NCI-H187 treated with DMSO at 0.1 percent for 48 hours (cell line): ENCODE measurements around the gene CENPN.
A peak's percentile ranks its signal among the peaks of the same experiment; 100 is the strongest.

Experiments
- DNase-seq: peaks from one replicate; lab custom pipeline; 2025; lab: John Stamatoyannopoulos, UW

CENPN gene

DNA sequence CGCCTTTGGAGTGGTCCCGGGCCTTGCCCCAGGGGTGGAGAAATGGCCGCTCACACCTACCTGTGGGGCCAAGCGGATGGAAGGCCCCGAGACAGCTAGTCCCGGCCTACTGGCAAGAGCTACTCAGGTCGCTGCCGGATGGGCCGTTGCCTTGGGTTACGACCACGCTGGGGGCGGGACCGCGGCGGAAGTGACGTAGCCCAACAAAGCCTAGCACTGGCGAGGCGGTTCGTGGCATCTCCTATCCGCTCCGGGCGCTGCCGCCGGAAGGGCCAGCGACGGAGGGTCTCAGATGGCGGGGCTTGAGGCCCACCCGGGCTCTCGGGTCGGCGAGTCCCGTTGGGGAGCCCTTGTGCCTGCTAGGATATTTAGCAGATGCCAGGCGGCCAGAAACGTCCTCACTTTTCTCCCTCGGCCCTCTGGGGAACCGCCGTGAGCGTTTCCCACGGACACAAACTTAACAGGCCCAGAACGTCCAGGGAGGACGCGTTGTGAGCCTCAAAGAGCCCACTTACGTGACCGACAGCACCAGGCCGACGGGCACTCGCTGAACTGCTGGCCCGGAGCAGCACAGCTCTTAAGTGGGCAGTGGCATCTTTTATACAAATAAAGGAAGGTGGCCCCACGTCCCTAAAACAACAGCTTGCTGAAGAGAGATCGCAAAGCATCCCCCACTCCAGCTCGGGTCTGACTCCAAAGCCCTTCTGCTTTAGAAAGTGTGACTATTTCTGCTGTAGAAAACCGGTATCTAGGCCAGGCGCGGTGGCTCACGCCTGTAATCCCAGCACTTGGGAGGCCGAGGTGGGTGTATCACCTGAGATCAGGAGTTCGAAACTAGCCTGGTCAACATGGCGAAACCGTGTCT lies 70.3 kb downstream of the CENPN start, which contains the start of gene C16orf46:
Gene C16orf46, minus strand, starts transcription at position 163 of the 865 bp plus-strand sequence. CDS start 13,283 bp downstream, outside the sequence.
- DNase-seq: peak; percentile 25

DNA sequence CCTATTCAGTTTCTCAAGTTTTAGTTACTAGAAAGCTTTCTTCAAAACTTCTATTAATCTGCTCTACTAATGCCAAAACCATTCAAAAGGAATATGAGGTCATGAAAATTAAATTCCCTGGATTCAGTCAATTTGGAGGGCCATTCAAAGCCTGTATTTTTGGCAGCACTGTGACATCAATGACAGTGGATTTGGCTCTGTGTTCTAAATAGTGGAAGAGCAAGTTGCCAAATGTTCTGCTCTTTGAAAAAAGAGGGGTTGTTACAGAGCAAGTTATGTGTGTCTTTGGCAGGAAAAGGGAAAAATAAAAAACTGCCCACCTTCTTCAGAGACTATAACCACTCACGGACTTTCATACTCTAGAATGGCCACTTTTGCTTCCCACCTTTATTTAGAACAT lies 73.2 kb downstream of the CENPN start:
- DNase-seq: no peak

DNA sequence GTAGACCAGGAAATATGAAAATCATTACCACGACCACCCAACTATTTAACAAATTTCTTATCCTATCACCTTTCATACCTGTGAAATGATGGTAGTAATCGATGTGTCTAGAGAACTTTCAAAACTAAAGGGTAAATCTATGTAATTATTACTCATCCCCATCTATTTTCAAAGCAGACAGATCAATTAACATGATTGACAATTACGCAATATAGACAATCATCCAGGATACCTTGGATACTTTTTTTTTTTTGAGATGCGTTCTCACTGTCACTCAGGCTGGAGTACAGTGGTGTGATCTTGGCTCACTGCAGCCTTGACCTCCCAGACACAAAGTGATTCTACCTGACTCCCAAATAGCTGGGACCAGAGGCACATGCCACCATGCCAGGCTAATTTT lies 74.0 kb downstream of the CENPN start:
- DNase-seq: no peak
